A673 (cell line): ENCODE results near the gene FLT3.

Source experiments
- CTCF ChIP-seq: fragments of 300-800, 200-600 bp; sonication (generic); conservative IDR thresholded peaks from 2 replicates; pipeline ENCODE4 v1.5.1; 2017; ENCODE audit warnings: low read depth, mild to moderate bottlenecking, antibody characterized with exemption, low read length, moderate library complexity, mixed read lengths
- EZH2 ChIP-seq: fragments of 200-600 bp; sonication (generic); IDR thresholded peaks from 2 replicates; pipeline ENCODE4 v1.6.1; 2017; ENCODE audit warnings: borderline replicate concordance, low read depth, mild to moderate bottlenecking, mixed read lengths, antibody characterized with exemption, low read length; ENCODE audit not compliant: poor library complexity, severe bottlenecking

- TF ChIP-seq CTCF = peak; percentile 73
- TF ChIP-seq EZH2 = peak; percentile 90
Observed at GRCh38 chr13:27953676-27954405, 146.5 kb downstream of the FLT3 start.
